GM18505 (cell line): ENCODE data around the gene ZBTB40.

ENCODE experiments used
- ATAC-seq: cut with Tn5 transposase; IDR thresholded peaks from one replicate; pipeline ENCODE4 v1.9.1; 2021; ENCODE audit not compliant: unreplicated experiment
- POLR2A ChIP-seq: IDR thresholded peaks from 4 replicates; pipeline ENCODE4 v1.6.1; 2011; ENCODE audit warnings: borderline replicate concordance; ENCODE audit not compliant: insufficient read depth, insufficient read length; ENCODE audit errors: extremely low read depth

Gene ZBTB40

DNA sequence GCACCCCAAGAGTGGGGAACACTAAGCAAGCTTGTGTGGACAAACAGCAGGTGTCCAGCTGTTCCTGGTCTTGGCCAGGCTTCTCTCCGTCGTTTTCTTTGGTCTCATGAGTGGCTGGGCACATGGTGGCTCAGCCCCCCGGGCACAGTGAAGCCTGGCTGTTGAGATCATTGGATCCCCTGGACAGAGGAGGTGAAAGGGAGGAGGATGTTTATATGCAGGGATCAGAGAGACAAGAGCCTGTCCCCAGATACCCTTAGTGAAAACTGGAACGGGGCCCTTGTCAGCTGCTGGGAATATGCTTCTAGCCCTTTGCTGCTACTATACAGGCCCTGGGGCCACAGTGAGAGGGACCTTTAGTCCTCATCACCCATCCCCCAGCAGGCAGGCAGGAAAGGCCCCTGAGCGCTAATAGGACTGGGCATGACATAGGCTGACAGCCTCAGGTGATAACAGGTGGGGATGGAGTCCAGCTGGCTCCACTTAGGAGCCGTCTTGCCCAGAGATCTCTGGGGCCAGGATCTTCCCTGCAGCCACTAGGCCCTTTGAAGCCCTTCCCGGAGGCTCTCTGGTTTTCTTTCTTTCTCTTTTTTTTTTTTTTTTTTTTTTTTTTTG, 128.0 kb downstream of the ZBTB40 start:
- no peak for ATAC-seq
- no peak for TF ChIP-seq POLR2A
